ENCODE measurements around the gene KLHL13.
"Not testable (repeated sequence)": the region's sequence is repeated elsewhere in the genome, so short reads cannot be mapped to it uniquely, and the experiment has no call there.

KLHL13 gene, protein sequence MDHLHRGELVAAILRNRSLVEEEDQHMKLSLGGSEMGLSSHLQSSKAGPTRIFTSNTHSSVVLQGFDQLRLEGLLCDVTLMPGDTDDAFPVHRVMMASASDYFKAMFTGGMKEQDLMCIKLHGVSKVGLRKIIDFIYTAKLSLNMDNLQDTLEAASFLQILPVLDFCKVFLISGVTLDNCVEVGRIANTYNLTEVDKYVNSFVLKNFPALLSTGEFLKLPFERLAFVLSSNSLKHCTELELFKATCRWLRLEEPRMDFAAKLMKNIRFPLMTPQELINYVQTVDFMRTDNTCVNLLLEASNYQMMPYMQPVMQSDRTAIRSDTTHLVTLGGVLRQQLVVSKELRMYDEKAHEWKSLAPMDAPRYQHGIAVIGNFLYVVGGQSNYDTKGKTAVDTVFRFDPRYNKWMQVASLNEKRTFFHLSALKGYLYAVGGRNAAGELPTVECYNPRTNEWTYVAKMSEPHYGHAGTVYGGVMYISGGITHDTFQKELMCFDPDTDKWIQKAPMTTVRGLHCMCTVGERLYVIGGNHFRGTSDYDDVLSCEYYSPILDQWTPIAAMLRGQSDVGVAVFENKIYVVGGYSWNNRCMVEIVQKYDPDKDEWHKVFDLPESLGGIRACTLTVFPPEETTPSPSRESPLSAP

DNA sequence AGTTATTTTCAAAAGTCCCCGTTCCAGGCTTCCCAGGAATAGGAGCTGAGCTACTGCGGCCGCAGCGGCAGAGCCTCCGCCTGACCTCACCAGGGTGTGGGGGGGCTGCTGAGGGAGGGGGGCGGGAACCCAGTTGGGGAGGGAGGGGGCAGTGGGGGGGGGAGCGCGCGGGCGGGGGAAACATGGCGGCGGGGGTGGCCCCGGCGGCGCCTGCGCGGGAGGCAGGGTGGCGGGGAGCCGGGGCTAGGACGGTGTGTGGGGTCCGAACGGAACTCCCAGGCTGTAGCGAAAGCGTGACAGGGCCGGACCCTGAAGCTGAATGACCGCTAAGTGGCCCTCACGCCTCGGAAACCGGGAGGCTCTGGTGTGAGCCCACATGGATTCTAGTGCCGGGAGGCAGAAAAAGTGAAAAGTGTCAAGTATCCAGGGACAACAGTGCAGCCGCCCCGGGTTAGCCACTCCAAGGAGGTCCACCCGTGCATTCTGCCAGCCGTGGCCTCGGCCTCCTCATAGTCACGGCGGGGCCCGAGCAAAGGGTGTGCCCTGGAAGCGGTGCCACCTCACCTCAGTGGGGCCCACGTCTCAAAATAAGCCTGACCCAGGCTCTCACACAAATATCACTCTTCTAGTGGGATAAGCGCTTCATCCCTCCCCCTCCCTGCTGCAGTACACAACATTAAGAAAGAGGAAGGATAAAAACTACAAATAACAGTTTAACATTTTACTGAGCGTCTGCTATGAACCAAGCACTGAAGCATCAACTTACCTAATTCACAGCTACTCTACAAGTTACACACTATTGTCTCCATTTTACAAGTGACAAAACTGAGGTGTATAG is at the start of gene KLHL13:
Gene KLHL13 (minus strand): TSS at position 98 of the 838 bp plus-strand sequence. CDS start 88,337 bp downstream, outside the sequence.
- DNase-seq (ENCODE audit: low read depth in 2 of 3, low spot score in 2 of 3) = no peak

DNA sequence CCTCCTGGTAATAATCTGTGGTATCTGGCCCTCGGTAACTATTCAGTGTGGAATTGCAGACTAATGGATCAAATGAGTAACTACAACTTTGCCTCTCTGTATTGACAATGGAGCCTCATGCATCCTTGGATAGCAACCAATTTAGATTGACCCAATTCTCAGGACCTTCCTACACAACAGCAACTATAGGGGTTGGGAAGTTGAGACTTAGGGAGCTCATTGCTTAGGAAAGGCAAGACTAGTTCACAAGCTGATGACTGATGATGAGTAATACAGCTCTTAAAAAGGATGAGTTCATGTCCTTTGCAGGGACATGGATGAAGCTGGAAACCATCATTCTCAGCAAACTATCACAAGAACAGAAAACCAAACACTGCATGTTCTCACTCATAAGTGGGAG is 47.5 kb upstream of the KLHL13 start:
- no peak for DNase-seq (ENCODE audit: low read depth in 2 of 3, low spot score in 2 of 3)

DNA sequence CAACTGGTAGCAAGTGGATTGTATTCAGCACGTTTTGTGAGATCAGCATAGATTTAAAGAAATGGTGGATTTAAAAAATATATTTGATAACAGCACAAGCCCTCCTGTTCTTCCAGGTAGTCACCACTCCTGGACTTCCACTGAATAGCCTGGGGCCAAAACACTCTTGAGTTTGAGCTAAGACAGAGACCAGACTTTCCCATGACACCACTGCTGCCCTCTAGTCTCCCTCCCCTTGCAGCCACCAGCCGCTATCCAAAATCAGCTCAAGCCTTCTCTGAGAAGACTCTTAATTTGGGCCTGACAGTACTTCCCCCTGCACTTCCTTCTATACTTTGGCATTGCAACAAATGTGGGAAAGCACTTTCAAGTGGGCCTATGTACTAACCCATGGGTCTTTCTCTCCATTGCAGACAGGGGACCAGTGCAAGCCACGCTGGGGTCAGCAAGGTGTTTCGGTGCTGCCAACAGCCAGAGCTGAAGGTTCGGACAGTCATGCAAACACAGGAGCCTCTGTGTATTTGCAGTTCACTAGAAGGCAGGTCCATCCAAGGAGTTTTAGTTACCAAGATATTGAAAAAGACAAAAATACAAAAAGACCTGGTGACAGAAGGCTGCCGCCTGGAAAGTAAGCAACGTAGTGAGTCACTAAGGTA is 40.5 kb upstream of the KLHL13 start:
- no peak for DNase-seq (ENCODE audit: low read depth in 2 of 3, low spot score in 2 of 3)

DNA sequence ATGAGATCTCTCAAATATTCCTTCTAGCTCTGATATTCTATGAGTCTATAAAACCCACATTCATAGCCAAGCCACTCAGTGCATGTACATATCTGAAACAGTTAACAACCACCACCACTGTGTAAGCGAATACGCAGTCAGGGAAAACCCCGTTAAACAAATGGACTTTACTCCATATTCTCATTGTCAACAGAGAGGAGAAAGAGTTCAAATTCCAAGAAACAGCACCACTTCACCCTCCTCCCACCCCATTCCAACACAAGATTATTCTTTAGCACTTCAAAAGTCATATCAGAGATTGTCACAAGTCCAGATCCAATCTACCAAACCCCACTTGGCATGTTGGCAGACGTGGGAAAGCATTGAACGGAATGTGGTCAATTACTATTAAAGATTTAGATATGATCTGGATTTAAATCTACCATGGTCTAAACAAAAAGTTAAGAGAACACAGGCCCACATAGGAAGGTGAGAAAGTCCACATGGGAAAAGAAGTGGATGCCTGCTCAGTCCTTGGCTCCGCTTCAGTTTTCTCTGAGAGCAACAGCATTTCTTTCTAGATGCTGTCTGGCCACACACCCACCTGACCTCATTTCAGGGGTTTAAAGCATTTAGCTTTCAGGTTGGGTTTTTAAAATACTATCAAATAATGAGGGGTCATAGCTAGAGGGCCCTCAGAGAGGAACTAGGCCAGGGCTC is 39.8 kb upstream of the KLHL13 start:
- no peak for DNase-seq (ENCODE audit: low read depth in 2 of 3, low spot score in 2 of 3)

DNA sequence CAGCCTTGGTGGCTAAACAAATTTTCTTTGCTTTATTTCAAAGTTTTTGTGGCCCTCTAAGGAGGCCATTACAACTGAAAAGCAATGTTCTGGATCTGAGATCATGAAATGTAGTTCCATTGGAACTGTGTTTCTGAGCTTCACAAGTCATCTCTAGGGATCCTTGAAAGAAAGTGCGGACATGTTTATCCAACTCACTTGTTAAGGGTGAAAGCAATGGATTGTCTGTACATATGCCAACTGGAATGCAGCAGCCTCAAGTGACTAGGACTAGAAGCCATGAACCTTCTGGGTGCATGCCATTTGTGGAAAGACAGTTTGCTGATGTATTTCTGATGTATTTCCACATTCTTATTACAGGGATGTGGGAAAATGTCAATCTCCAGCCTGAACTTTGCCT is 36.7 kb upstream of the KLHL13 start:
- DNase-seq (ENCODE audit: low read depth in 2 of 3, low spot score in 2 of 3) = no peak

DNA sequence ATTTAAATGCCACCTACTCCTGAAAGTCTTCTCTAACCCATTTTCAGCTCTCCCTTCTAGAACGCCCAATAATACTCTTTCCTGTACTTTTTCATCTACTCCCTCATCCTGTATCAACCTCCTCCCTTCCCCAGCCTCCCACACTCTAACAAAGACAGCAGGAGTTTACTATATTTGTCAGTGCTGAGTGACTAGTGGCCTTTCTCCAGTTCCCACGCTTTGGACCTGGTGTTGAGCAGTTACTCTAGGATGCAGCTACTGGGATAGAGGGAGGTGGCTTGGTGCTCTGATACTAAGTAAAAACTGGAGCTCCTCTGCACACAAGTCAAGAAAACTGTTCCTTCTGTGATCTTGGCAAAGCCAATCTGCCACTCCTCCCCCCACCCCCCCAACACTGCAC is 36.1 kb upstream of the KLHL13 start:
- DNase-seq (ENCODE audit: low read depth in 2 of 3, low spot score in 2 of 3) = no peak

DNA sequence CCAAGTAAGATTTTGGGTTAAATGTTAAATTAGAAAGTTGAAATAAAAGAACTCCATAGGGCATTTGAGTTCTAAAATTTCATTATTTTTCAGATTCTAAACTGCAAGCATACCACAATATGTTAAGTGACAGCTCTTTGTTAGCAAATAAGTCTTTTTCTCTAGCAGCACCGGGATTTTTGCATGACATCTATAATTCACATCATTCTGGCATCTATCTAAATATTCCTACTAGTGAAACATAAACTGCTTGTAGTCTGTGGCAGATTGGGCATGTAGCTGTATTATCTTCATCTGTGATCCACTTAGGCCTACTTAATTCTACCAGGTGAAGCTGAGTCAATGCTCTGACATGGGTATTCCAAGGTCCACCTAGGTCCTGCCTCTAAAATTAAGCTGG is 32.1 kb upstream of the KLHL13 start:
- no peak for DNase-seq (ENCODE audit: low read depth in 2 of 3, low spot score in 2 of 3)

DNA sequence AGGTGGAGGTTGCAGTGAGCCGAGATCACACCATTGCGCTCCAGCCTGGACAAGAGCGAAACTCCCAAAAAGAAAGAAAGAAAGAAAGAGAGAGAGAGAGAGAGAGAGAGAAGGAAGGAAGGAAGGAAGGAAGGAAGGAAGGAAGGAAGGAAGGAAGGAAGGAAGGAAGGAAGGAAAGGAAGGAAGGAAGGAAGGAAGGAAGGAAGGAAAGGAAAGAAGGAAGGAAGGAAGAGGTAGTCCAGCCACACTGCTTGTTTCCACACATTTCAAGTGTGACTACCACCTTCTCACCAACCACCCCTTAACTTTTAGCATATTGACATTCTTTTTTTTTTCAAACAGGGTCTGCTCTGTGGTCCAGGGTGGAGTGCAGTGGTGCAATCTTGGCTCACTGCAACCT is 31.2 kb upstream of the KLHL13 start:
- not testable (repeated sequence) for DNase-seq (ENCODE audit: low read depth in 2 of 3, low spot score in 2 of 3)

DNA sequence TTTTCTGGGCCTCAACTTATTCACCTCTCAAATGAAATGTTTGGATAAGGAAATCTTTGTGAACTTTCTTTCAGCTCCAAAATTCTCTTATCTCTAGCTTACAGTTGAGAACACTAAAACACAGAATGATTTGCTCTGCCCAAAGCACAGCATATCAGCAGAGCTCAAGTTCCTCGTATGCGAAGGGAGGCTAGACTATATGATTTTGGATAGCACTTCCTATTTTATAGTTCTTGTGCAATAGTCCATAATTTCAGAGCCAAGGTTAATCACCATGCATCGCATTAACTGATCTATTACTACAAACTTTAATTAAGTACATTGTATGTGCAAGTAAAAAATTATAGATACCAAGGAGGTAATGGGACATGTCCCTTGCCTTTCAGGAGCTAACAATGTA is 27.0 kb upstream of the KLHL13 start:
- DNase-seq (ENCODE audit: low read depth in 2 of 3, low spot score in 2 of 3) = no peak

DNA sequence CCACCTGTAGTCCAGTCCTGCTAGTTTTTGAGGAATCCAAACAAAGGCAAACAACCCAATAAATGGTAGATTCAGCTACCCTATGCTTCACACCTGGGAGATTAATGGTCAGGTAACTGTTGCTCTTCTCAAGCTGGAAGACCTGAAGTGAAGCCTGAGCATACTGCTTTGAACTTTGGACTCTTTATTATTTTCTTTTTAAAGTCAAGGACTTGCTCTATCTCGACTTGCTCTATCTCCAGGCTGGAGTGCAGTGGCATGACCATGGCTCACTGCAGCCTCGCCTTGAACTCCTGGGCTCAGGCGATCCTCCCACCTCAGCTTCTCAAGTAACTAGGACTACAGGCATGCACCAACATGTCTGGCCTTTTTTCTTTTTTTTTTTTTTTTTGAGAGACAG is 14.7 kb upstream of the KLHL13 start:
- no peak for DNase-seq (ENCODE audit: low read depth in 2 of 3, low spot score in 2 of 3)

DNA sequence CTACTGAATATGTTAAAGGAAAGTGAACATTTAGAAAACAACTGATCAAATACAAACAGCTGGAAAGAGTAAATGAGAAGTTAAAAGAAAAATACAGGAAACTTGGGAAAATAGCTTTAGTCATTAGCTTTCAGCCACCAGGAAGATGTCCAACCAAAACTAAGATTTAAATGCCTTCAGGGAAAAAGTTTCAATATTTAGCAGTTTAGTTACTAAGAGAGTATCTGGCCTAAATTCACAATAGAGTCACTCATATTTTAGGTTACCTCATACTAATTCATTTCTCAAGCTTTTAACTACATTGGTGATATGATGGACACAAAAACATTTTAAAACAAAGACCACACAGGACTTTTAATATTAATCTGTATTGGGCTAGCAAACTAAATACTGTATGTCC is 13.1 kb upstream of the KLHL13 start:
- no peak for DNase-seq (ENCODE audit: low read depth in 2 of 3, low spot score in 2 of 3)

DNA sequence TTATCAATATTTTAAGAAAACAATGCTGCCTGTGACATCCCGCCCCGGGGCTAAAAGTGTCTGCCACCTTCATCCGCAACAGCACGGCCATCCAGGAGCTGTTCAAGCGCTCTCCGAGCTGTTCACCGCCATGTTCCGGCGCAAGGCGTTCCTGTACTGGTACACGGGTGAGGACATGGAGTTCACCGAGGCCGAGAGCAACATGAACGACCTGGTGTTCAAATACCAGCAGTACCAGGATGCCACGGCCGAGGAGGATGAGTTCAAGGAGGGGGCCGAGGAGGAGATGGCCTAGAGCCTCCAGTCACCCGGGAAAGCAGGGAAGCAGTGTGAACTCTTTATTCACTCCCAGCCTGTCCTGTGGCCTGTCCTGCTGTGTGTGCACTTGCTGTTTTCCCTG is 12.1 kb upstream of the KLHL13 start:
- no peak for DNase-seq (ENCODE audit: low read depth in 2 of 3, low spot score in 2 of 3)

DNA sequence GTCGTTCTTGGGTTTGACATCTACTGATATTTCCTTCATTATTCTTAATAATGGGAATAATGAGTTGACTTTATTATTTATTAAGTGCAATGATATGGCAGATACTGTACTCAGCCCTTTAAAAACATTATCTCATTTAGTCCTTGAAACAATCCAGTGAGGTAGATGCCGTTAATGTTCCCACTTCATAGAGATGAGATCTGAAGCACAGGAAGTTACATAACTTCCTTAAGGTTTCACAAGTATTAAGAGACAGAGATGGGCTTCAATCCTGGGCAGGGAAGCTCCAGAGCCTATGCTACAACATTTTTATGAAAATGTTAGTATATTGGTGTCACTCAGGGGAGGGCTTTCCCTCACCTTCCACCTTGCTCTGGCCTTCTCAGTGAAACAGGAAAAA is 9.7 kb upstream of the KLHL13 start:
- DNase-seq (ENCODE audit: low read depth in 2 of 3, low spot score in 2 of 3) = no peak

DNA sequence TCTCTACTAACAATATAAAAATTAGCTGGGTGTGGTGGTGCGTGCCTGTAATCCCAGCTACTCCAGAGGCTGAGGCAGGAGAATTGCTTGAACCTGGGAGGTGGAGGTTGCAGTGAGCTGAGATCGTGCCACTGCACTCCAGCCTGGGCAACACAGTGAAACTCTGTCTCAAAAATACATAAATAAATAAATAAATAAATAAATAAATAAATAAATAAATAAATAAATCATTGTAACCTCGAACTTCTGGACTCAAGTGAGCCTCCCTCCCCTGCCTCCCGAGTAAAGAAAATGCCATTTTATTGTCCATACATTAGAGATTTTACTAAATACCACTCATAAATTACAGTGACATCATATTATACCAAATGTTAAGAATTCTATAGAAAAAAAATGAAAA is 7.6 kb upstream of the KLHL13 start:
- not testable (repeated sequence) for DNase-seq (ENCODE audit: low read depth in 2 of 3, low spot score in 2 of 3)

DNA sequence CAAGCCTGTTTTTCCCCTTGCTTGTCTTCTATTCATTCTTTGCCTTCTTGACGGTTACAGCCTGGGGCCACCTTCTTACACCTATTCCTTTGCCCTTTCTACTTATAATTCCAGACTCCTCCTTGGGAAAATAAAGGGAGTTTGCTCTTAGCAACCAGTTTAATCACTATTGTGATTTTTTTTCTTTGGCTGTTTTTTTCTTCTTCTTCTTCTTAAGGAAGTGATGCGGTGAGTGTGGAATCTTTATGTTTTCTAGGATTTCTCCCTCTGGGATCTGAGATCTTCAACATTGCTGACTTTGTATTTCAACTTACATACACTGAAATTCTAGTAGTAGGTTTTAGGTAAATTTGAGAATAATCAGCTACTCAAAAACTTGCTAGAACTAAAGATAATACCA is 1.1 kb upstream of the KLHL13 start:
- no peak for DNase-seq (ENCODE audit: low read depth in 2 of 3, low spot score in 2 of 3)

DNA sequence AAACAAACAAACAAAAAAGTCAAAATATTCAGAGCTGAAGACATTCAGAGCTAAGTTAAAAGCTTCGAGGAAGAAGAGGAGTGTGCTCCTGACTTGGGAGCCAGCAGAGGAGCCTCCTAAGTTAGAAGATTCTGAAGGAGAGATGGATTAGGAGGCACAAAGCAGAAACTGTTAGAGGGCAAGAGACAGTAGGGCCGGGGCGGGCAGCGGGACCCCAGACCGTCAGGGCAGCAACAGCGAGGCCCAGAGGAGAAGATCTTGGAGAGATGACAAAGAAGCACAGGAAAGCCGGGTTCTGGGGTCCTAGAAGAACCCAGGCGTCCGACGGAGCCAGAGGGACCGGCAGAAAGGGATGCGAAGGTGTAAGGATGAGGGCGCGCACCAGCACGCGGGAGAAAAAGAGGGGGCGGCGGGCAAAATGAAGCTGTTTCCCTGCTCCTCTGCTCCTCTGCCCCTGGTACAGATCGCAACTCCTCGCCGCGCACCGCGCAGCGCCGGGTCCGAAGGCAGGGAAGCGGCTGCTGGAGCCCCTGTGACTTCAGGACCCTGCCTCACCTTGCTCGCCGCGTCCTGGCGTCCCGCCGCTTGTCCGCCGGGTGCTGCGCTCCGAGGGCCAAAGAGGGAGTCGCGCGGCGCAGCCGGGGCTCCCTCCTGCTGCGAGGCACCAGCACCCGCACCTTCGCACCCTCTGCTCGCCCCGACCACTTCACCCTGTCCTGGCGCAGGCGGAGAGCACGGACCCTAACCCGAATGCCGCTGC is 477 bp downstream of the KLHL13 start:
- no peak for DNase-seq (ENCODE audit: low read depth in 2 of 3, low spot score in 2 of 3)

DNA sequence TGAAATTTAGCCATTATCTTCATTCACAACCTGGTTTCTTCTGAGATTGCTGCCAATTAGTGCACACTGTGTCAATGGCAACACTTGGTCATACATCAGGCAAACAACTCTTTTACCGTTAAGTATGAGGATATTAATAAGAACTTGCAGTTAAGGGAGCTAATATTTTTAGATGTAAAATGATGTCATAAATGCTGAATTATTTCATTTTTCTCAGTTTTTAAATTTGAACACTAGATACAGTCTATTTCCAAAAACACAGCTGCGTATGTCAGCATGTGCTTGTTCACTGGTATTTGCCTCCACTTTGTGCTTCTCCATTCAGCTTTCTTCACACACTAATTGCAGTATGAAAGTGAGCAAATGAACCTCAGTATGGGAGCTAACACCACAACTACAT is 1.6 kb downstream of the KLHL13 start:
- no peak for DNase-seq (ENCODE audit: low read depth in 2 of 3, low spot score in 2 of 3)

DNA sequence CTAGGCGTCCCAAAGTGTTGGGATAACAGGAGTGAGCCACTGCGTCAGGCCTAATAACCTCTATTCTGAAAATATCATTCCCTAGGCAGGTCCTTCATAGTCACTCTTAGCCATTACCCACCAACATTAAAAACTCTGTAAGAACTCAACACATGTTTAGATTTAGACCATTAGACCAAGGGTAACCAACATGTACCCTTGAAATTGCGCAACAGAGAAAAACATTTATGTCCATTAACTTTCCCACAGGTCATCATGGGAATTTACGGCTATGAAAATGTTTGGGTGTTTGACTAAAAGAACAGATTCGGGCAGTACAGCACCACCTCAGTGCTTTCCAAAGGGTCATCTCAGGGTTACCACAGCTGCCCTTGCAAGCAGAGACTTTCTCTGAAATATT is 7.5 kb downstream of the KLHL13 start:
- no peak for DNase-seq (ENCODE audit: low read depth in 2 of 3, low spot score in 2 of 3)

DNA sequence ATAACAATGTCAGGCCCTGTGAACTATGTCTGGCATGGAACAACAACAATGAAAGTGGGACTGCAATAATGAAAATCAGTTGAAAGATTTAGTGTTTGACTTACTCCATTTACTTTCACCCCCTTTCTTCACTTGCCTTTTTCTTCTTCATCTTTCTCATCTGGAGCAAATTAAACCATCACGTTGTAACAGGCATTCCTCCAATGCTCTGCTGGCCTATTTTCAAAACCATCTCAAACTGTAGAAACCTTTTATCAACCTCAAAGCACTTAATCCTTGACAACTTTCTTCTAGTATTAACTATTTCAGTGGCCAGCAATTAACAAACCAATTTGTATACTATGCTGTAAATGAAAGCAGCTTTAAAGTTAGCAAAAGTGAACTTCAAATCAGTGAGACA is 8.3 kb downstream of the KLHL13 start:
- DNase-seq (ENCODE audit: low read depth in 2 of 3, low spot score in 2 of 3) = no peak

DNA sequence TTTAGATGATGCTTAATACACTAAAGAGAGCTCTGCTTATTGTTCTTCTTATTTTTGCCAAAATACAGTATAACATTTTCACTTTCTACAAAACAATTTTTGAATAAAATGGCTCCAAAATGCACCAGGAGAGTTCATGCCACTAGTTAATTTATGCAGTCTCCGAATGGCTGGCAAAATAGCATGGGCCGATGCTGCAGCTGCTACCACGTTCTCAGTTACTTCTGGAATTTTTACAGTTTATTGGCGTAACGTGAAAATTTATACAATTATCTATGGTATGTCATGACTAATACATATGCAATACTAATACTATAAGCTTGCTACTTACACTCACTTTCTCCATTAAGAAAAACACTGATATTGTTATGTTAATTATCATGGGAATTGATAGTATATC is 16.5 kb downstream of the KLHL13 start:
- no peak for DNase-seq (ENCODE audit: low read depth in 2 of 3, low spot score in 2 of 3)

Data from activated CD8-positive, alpha-beta memory T cell treated with anti-CD3 and anti-CD28 coated beads for 48 hours (primary cell).